H9 (cell line): Measurements from ENCODE around the gene FBXW4. TPM values are rescaled to one million over a fixed set of nuclear protein-coding genes. Genes with fewer than 3 reads are reported as not detected.

Experiments used
- DNase-seq: peaks from one replicate; pipeline ENCODE4 v3.0.0-alpha.2; 2017
- H2AFZ ChIP-seq: one replicate; pipeline ENCODE4 v1.6.1; 2013; ENCODE audit warnings: mild to moderate bottlenecking, low read length, control low read depth, moderate library complexity
- H2AK5ac ChIP-seq: 2 replicates; pipeline ENCODE4 v1.6.1; 2013; ENCODE audit warnings: low read length, control low read depth, mixed read lengths; ENCODE audit not compliant: insufficient read length
- H2BK120ac ChIP-seq: one replicate; pipeline ENCODE4 v1.6.1; 2013; ENCODE audit warnings: low read depth, mild to moderate bottlenecking, low read length, control low read depth, inconsistent platforms; ENCODE audit not compliant: poor library complexity, severe bottlenecking
- H2BK12ac ChIP-seq: 2 replicates; pipeline ENCODE4 v1.6.1; 2013; ENCODE audit warnings: low read length, control low read depth, mixed read lengths, low read depth; ENCODE audit not compliant: insufficient read length
- H2BK15ac ChIP-seq: 2 replicates; pipeline ENCODE4 v1.6.1; 2013; ENCODE audit warnings: low read depth, low read length, control low read depth
- H2BK20ac ChIP-seq: one replicate; pipeline ENCODE4 v1.6.1; 2013; ENCODE audit warnings: low read depth, mild to moderate bottlenecking, low read length, control low read depth, inconsistent platforms; ENCODE audit not compliant: poor library complexity, severe bottlenecking
- H2BK5ac ChIP-seq: 2 replicates; pipeline ENCODE4 v1.6.1; 2013; ENCODE audit warnings: low read length, control low read depth, mixed read lengths; ENCODE audit not compliant: insufficient read length
- H3K14ac ChIP-seq: 2 replicates; pipeline ENCODE4 v1.6.1; 2013; ENCODE audit warnings: low read length, control low read depth; ENCODE audit not compliant: insufficient read depth
- H3K18ac ChIP-seq: 2 replicates; pipeline ENCODE4 v1.6.1; 2013; ENCODE audit warnings: low read depth, mild to moderate bottlenecking, mixed read lengths, low read length, control low read depth; ENCODE audit not compliant: insufficient read length
- H3K23ac ChIP-seq: 2 replicates; pipeline ENCODE4 v1.6.1; 2013; ENCODE audit warnings: low read length, control low read depth, mixed read lengths, low read depth; ENCODE audit not compliant: insufficient read length
- H3K23me2 ChIP-seq: 2 replicates; pipeline ENCODE4 v1.6.1; 2013; ENCODE audit warnings: low read depth, mild to moderate bottlenecking, mixed read lengths, low read length, control low read depth; ENCODE audit not compliant: insufficient read length, poor library complexity, severe bottlenecking
- H3K27ac ChIP-seq: 2 replicates; pipeline ENCODE4 v1.5.1; 2013; ENCODE audit warnings: low read length, control low read depth, mixed read lengths, low read depth; ENCODE audit not compliant: insufficient read length
- H3K27me3 ChIP-seq: 2 replicates; pipeline ENCODE4 v1.6.1; 2013; ENCODE audit warnings: low read length, control low read depth, inconsistent platforms; ENCODE audit not compliant: insufficient read depth
- H3K4ac ChIP-seq: 2 replicates; pipeline ENCODE4 v1.6.1; 2013; ENCODE audit warnings: low read depth, mild to moderate bottlenecking, control low read depth, inconsistent platforms, low read length, moderate library complexity
- H3K4me1 ChIP-seq: 2 replicates; pipeline ENCODE4 v1.6.1; 2013; ENCODE audit warnings: low read length, control low read depth, inconsistent platforms; ENCODE audit not compliant: insufficient read depth
- H3K4me2 ChIP-seq: 2 replicates; pipeline ENCODE4 v1.6.1; 2013; ENCODE audit warnings: low read length, control low read depth, mixed read lengths; ENCODE audit not compliant: insufficient read length, insufficient read depth
- H3K56ac ChIP-seq: 2 replicates; pipeline ENCODE4 v1.6.1; 2013; ENCODE audit warnings: low read depth, mild to moderate bottlenecking, mixed read lengths, low read length, control low read depth; ENCODE audit not compliant: insufficient read length
- H3K79me1 ChIP-seq: 2 replicates; pipeline ENCODE4 v1.6.1; 2013; ENCODE audit warnings: low read depth, mild to moderate bottlenecking, moderate library complexity, low read length, control low read depth, inconsistent platforms; ENCODE audit not compliant: insufficient read depth, poor library complexity, severe bottlenecking
- H3K79me2 ChIP-seq: 2 replicates; pipeline ENCODE4 v1.6.1; 2013; ENCODE audit warnings: low read length, control low read depth, inconsistent platforms; ENCODE audit not compliant: insufficient read depth
- H3K9ac ChIP-seq: 2 replicates; pipeline ENCODE4 v1.6.1; 2013; ENCODE audit warnings: low read length, control low read depth, mixed read lengths; ENCODE audit not compliant: insufficient read length; ENCODE audit errors: extremely low read depth
- H3K9me3 ChIP-seq: one replicate; pipeline ENCODE4 v1.6.1; 2013; ENCODE audit warnings: low read depth, low read length, inconsistent platforms; ENCODE audit not compliant: control insufficient read depth
- H3T11ph ChIP-seq: one replicate; pipeline ENCODE4 v1.6.1; 2013; ENCODE audit warnings: mild to moderate bottlenecking, low read length, control low read depth, inconsistent platforms
- H4K20me1 ChIP-seq: one replicate; pipeline ENCODE4 v1.6.1; 2013; ENCODE audit not compliant: control insufficient read depth, insufficient read length, insufficient read depth
- H4K5ac ChIP-seq: 2 replicates; pipeline ENCODE4 v1.6.1; 2013; ENCODE audit warnings: low read depth, mild to moderate bottlenecking, mixed read lengths, low read length, control low read depth; ENCODE audit not compliant: insufficient read length
- H4K8ac ChIP-seq: replicated peaks from 2 replicates; pipeline ENCODE4 v1.6.1; 2013; ENCODE audit warnings: low read length, control low read depth, mixed read lengths, low read depth; ENCODE audit not compliant: insufficient read length
- H4K91ac ChIP-seq: 2 replicates; pipeline ENCODE4 v1.6.1; 2013; ENCODE audit warnings: low read depth, mild to moderate bottlenecking, moderate library complexity, mixed read lengths, low read length, control low read depth; ENCODE audit not compliant: insufficient read length
- H3K27ac Mint-ChIP-seq, 3 experiments: 2 replicates in 2 of 3; 3 replicates in 1 of 3; pipeline ENCODE4 v1.8.0; 2020 to 2021; ENCODE audit warnings: mixed read lengths in 3 of 3, mild to moderate bottlenecking in 1 of 3, moderate library complexity in 1 of 3
- H3K27me3 Mint-ChIP-seq: 2 replicates; pipeline ENCODE4 v1.8.0; 2021; ENCODE audit warnings: low read depth, mild to moderate bottlenecking, moderate library complexity, mixed read lengths
- H3K36me3 Mint-ChIP-seq, 3 experiments: 2 replicates in 2 of 3; 3 replicates in 1 of 3; pipeline ENCODE4 v1.8.0; 2020 to 2021; ENCODE audit warnings: low read depth in 3 of 3, mixed read lengths in 3 of 3; ENCODE audit not compliant: insufficient read depth in 1 of 3
- H3K4me1 Mint-ChIP-seq, 2 experiments: 2 replicates each; pipeline ENCODE4 v1.8.0; 2020; ENCODE audit warnings: mixed read lengths in 2 of 2
- H3K4me3 Mint-ChIP-seq, 2 experiments: 2 replicates in 1 of 2; 3 replicates in 1 of 2; pipeline ENCODE4 v1.8.0; 2020 to 2021; ENCODE audit warnings: mild to moderate bottlenecking in 2 of 2, mixed read lengths in 2 of 2, moderate library complexity in 1 of 2
- H3K9me3 Mint-ChIP-seq, 2 experiments: 2 replicates in 1 of 2; 3 replicates in 1 of 2; pipeline ENCODE4 v1.8.0; 2020; ENCODE audit warnings: mild to moderate bottlenecking in 2 of 2, mixed read lengths in 2 of 2, moderate library complexity in 1 of 2
- WGBS: extraction: QIAGEN DNeasy Blood & Tissue Kit; methylation state at CpG from one replicate; pipeline ENCODE4 v1.1.7; 2013; ENCODE audit warnings: missing lambda C conversion rate, low lambda C conversion rate, mixed read lengths; ENCODE audit not compliant: insufficient read length; ENCODE audit errors: extremely low coverage; 5-methylcytosine and 5-hydroxymethylcytosine counted together
- total RNA-seq: library from RNA; stranded (reverse); gene quantifications from 2 replicates; pipeline ENCODE4 v1.2.1, GENCODE V29; 2021
- TF ChIP-seq, protein P1 (sequence below): fragments of 200-600 bp; sonication (generic); conservative IDR thresholded peaks from 3 replicates; pipeline ENCODE4 v1.8.0; 2021; ENCODE audit warnings: antibody characterized with exemption, mild to moderate bottlenecking

The FBXW4 gene
- total RNA-seq, 1 experiment from 2014 or later = 41.6 TPM

- Histone ChIP-seq H3K4me1 (peaks cover 24% of the 10 kb centered on the region; the same call in 1 of the 2 replicates), H4K20me1 (peaks cover 5% of the 10 kb centered on the region), H3K79me2 (no peaks in the 10 kb centered on the region), H3K56ac (no peak overlapping the region), H2BK20ac (no peak overlapping the region), H2BK15ac (no peak overlapping the region), H3K27ac (no peak overlapping the region), H2BK120ac (no peak overlapping the region), H4K8ac (no peak overlapping the region), H2AK5ac (no peak overlapping the region), H3K23ac (no peak overlapping the region), H3T11ph (no peak overlapping the region), H3K23me2 (peaks cover 2% of the 10 kb centered on the region), H3K18ac (no peak overlapping the region), H3K9ac (no peak overlapping the region), H3K9me3 (no peaks in the 10 kb centered on the region), H2AFZ (no peak overlapping the region), H3K27me3 (no peaks in the 10 kb centered on the region), H3K79me1 (no peaks in the 10 kb centered on the region), H3K4ac (no peak overlapping the region), H3K4me2 (no peak overlapping the region), H2BK5ac (no peak overlapping the region), H4K91ac (no peak overlapping the region), H3K14ac (no peak overlapping the region), H4K5ac (no peak overlapping the region), H2BK12ac (no peak overlapping the region)
- TF ChIP-seq, protein P1, sequence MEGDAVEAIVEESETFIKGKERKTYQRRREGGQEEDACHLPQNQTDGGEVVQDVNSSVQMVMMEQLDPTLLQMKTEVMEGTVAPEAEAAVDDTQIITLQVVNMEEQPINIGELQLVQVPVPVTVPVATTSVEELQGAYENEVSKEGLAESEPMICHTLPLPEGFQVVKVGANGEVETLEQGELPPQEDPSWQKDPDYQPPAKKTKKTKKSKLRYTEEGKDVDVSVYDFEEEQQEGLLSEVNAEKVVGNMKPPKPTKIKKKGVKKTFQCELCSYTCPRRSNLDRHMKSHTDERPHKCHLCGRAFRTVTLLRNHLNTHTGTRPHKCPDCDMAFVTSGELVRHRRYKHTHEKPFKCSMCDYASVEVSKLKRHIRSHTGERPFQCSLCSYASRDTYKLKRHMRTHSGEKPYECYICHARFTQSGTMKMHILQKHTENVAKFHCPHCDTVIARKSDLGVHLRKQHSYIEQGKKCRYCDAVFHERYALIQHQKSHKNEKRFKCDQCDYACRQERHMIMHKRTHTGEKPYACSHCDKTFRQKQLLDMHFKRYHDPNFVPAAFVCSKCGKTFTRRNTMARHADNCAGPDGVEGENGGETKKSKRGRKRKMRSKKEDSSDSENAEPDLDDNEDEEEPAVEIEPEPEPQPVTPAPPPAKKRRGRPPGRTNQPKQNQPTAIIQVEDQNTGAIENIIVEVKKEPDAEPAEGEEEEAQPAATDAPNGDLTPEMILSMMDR = no peak
- WGBS = no CpG with 5 or more reads among the region's 1 CpG
- H3K36me3 Mint-ChIP-seq = peaks cover 1 to 22% (median 7%) of the 10 kb centered on the region in 3 experiments; a peak in 5 of 7 replicates
- H3K9me3 Mint-ChIP-seq = no peaks in the 10 kb centered on the region
- peak overlapping the region in 2 of 3 experiments; percentile 82 to 98; a peak in 4 of 7 replicates for H3K27ac Mint-ChIP-seq
- H3K27me3 Mint-ChIP-seq = no peaks in the 10 kb centered on the region
- no peak for DNase-seq
- H3K4me3 Mint-ChIP-seq = no peak overlapping the region; a peak in 1 of 5 replicates
- H3K4me1 Mint-ChIP-seq = peaks cover 52 to 55% of the 10 kb centered on the region in 2 experiments
These were observed 49.3 kb downstream of the FBXW4 start for GRCh38 chr10:101645659-101646058.
